ENCODE data around the gene DGAT2. TPM values are rescaled to one million over a fixed set of nuclear protein-coding genes. Genes with fewer than 3 reads are reported as not detected.
A peak's percentile ranks its signal among the peaks of the same experiment; 100 is the strongest.

The DGAT2 gene
- total and polyA plus RNA-seq, 5 donors: 5.7 to 23.4 (median 12.2) TPM

DNA sequence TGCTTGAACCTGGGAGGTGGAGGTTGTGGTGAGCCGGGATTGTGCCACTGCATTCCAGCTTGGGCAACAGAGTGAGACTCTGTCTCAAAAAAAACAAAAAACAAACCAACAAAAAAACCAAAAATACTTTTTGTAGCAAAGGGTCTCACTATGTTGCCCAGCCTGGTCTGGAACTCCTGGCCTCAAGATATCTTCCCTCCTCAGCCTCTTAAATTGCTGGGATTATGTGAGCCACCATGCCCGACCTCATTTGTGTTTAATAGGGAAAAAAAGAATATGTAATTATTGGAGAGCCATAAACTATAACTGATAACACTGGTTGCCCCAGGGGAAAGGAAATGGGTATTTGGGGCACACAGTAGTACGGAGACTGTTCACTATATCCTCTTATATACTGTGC, 66.2 kb downstream of the DGAT2 start:
- H3K27ac ChIP-seq (ENCODE audit: low read length): no peak overlapping the region
- DNase-seq (no peak), ATAC-seq (no peak)
- peaks cover 1% of the 10 kb centered on the region for H3K4me1 ChIP-seq (ENCODE audit: control insufficient read depth, insufficient read depth, low read length)
- no peak overlapping the region for H3K4me3 ChIP-seq (ENCODE audit: low read length)
- no peaks in the 10 kb centered on the region for H3K9me3 ChIP-seq (ENCODE audit: control insufficient read depth, low read length)
- H3K27me3 ChIP-seq (ENCODE audit: control insufficient read depth, insufficient read depth): no peaks in the 10 kb centered on the region
- intact Hi-C loops (cut with DNase I): no loop called here
- WGBS: 91% methylated on average over 3 of the region's 3 CpGs

DNA sequence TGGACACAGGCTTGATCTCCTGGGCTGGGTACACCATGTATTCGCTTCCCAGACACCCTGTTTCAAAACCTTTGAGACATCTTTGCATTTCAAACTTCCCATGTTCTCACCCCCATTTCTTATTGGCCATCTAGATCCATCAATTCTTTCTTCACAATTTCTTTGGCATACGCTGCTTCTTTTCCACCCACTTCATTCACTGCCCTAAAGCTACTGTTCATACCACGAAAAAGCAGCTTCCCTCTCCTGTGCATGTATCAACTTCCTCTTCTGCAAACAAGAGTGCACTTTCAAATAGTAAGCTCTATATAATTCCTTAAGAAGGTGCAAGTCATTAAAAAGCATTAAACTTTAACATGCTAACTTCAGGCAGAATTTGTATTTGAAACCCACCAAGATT, 67.8 kb downstream of the DGAT2 start:
- intact Hi-C loops (cut with DNase I): no loop called here
- Histone ChIP-seq H3K4me3 (ENCODE audit: low read length) (no peak overlapping the region), H3K9me3 (ENCODE audit: control insufficient read depth, low read length) (no peaks in the 10 kb centered on the region), H3K27ac (ENCODE audit: low read length) (no peak overlapping the region), H3K27me3 (ENCODE audit: control insufficient read depth, insufficient read depth) (no peaks in the 10 kb centered on the region), H3K4me1 (ENCODE audit: control insufficient read depth, insufficient read depth, low read length) (peaks cover 3% of the 10 kb centered on the region)
- ATAC-seq (no peak), DNase-seq (no peak)
- 76% methylated on average over 3 of the region's 3 CpGs for WGBS

DNA sequence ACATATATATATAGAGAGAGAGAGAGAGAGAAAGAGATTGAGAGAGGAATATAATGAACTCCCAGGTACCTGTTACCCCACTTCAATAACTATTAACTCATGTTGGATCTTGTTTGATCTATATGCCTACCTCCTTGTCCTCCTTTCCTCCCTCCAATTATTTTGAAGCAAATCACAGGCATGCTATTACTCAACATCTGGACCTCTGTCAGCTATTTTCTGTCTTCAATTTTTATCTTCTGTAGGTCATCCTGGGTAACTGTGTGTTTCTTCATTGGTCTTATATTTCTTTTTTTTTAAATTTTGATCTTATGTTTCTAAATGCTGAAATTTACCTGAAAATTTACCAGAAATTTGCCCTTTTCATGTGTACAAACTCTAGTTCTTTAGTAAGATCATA, 71.3 kb downstream of the DGAT2 start:
- Histone ChIP-seq H3K27me3 (ENCODE audit: control insufficient read depth, insufficient read depth) (no peaks in the 10 kb centered on the region), H3K27ac (ENCODE audit: low read length) (no peak overlapping the region), H3K4me3 (ENCODE audit: low read length) (no peak overlapping the region), H3K4me1 (ENCODE audit: control insufficient read depth, insufficient read depth, low read length) (peaks cover 5% of the 10 kb centered on the region), H3K9me3 (ENCODE audit: control insufficient read depth, low read length) (no peaks in the 10 kb centered on the region)
- DNase-seq (no peak), ATAC-seq (no peak)
- intact Hi-C loops (cut with DNase I): no loop called here

GRCh38 chr11:75840522-75840921, 71.9 kb downstream of the DGAT2 start:
- DNase-seq: no peak
- Histone ChIP-seq H3K9me3 (ENCODE audit: control insufficient read depth, low read length) (no peaks in the 10 kb centered on the region), H3K4me3 (ENCODE audit: low read length) (no peak overlapping the region), H3K27ac (ENCODE audit: low read length) (no peak overlapping the region), H3K4me1 (ENCODE audit: control insufficient read depth, insufficient read depth, low read length) (peaks cover 5% of the 10 kb centered on the region), H3K27me3 (ENCODE audit: control insufficient read depth, insufficient read depth) (no peaks in the 10 kb centered on the region)
- 43% methylated on average over 1 of the region's 1 CpG for WGBS
- intact Hi-C loops (cut with DNase I): no loop called here
- no peak for ATAC-seq

GRCh38 chr11:75841739-75842138, 73.2 kb downstream of the DGAT2 start:
- peaks cover 5% of the 10 kb centered on the region for H3K4me1 ChIP-seq (ENCODE audit: control insufficient read depth, insufficient read depth, low read length)
- intact Hi-C loops (cut with DNase I): no loop called here
- H3K27ac ChIP-seq (ENCODE audit: low read length): no peak overlapping the region
- no peaks in the 10 kb centered on the region for H3K9me3 ChIP-seq (ENCODE audit: control insufficient read depth, low read length)
- H3K27me3 ChIP-seq (ENCODE audit: control insufficient read depth, insufficient read depth): no peaks in the 10 kb centered on the region
- ATAC-seq: no peak
- DNase-seq: no peak
- H3K4me3 ChIP-seq (ENCODE audit: low read length): no peak overlapping the region
- 80% methylated on average over 2 of the region's 2 CpGs for WGBS

DNA sequence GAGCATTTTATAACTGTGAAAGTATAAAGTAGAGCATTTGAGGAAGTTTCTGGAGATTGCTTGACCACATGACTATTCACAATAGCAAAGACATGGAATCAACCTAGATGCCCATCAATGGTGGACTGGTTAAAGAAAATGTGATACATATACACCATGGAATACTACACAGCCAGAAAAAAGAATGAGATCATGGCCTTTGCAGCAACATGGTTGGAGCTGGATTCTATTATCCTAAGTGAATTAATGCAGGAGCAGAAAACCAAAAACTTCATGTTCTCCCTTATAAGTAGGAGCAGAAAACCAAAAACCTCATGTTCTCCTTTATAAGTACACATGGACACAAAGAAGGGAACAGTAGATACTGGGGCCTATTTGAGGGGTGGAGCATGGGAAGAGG, 76.7 kb downstream of the DGAT2 start:
- H3K4me3 ChIP-seq (ENCODE audit: low read length): no peak overlapping the region
- H3K27ac ChIP-seq (ENCODE audit: low read length): no peak overlapping the region
- no peaks in the 10 kb centered on the region for H3K9me3 ChIP-seq (ENCODE audit: control insufficient read depth, low read length)
- intact Hi-C loops (cut with DNase I): no loop called here
- no peak for ATAC-seq
- no peak for DNase-seq
- peaks cover 8% of the 10 kb centered on the region for H3K4me1 ChIP-seq (ENCODE audit: control insufficient read depth, insufficient read depth, low read length)
- no peaks in the 10 kb centered on the region for H3K27me3 ChIP-seq (ENCODE audit: control insufficient read depth, insufficient read depth)

- no peaks in the 10 kb centered on the region for H3K9me3 ChIP-seq (ENCODE audit: control insufficient read depth, low read length)
- H3K4me1 ChIP-seq (ENCODE audit: control insufficient read depth, insufficient read depth, low read length): peaks cover 5% of the 10 kb centered on the region
- DNase-seq: no peak
- no peaks in the 10 kb centered on the region for H3K27me3 ChIP-seq (ENCODE audit: control insufficient read depth, insufficient read depth)
- intact Hi-C loops (cut with DNase I): no loop called here
- no peak overlapping the region for H3K4me3 ChIP-seq (ENCODE audit: low read length)
- ATAC-seq: no peak
- peak overlapping the region; percentile 27 for H3K27ac ChIP-seq (ENCODE audit: low read length)
These were observed 81.3 kb downstream of the DGAT2 start for GRCh38 chr11:75849894-75850293.

DNA sequence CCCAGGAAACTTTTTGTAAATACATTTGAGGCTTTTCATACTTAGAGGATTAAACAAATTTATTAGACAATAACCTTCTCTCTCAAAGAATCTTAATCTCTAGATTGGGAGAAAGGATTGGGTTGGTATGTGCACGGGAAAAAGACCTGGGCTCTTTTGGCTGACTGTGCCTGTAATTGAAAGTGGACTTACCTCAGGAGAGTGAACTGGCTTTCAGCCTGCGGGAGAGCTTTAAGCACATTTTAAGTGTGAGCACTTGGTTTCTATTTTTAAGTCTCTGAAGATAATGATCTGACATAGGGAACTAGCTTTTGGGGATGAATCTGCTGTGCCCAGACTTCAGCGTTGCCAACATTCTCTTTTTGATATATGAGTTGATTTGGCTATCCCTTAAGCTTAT, 82.2 kb downstream of the DGAT2 start:
- peak overlapping the region; percentile 36 for H3K27ac ChIP-seq (ENCODE audit: low read length)
- peaks cover 5% of the 10 kb centered on the region for H3K4me1 ChIP-seq (ENCODE audit: control insufficient read depth, insufficient read depth, low read length)
- DNase-seq (no peak), ATAC-seq (peak in 1 of 2 donors; percentile 40)
- H3K4me3 ChIP-seq (ENCODE audit: low read length): no peak overlapping the region
- intact Hi-C loops (cut with DNase I): no loop called here
- 18% methylated on average over 3 of the region's 3 CpGs for WGBS
- H3K27me3 ChIP-seq (ENCODE audit: control insufficient read depth, insufficient read depth): no peaks in the 10 kb centered on the region
- H3K9me3 ChIP-seq (ENCODE audit: control insufficient read depth, low read length): no peaks in the 10 kb centered on the region

Other genes with a start within 250 kb of the DGAT2 start
- gene GDPD5, start 242.8 kb upstream of the DGAT2 start, total RNA-seq: 1 to 10 TPM; 5.3 to 8.2 (median 6.8) TPM
- 8.5 TPM for gene GDPD5, start 242.8 kb upstream of the DGAT2 start, polyA plus RNA-seq
- gene SERPINH1, start 206.5 kb upstream of the DGAT2 start, total RNA-seq: 100 to 1,000 TPM in 1 of 4 donors, 10 to 100 TPM in 3; 50.5 to 109 (median 72.7) TPM
- gene SERPINH1, start 206.5 kb upstream of the DGAT2 start, polyA plus RNA-seq: 53.2 TPM
- 1 to 10 TPM; 5.9 to 8.9 (median 7.4) TPM for gene MAP6, start 99.7 kb upstream of the DGAT2 start, total RNA-seq
- 3.8 TPM for gene MAP6, start 99.7 kb upstream of the DGAT2 start, polyA plus RNA-seq
- gene MOGAT2, start 50.9 kb upstream of the DGAT2 start, total RNA-seq: under 1 TPM in 1 of 4 donors, not detected in 3; 0.17 TPM
- 0.11 TPM for gene MOGAT2, start 50.9 kb upstream of the DGAT2 start, polyA plus RNA-seq
- gene UVRAG, start 46.4 kb downstream of the DGAT2 start, total RNA-seq: 10 to 100 TPM; 12.6 to 18.5 (median 14.0) TPM
- gene UVRAG, start 46.4 kb downstream of the DGAT2 start, polyA plus RNA-seq: 5.5 TPM